Measurements from ENCODE around the gene PRKCA.

GRCh38 chr17:66335797-66336196 lies 33.4 kb downstream of the PRKCA start:
- TF ChIP-seq ZNF713 (CRISPR knock-in tag; IDR thresholded peaks at IDR 0.05) (no peak), FOXA3 (CRISPR knock-in tag; IDR thresholded peaks at IDR 0.05) (no peak), HNF4G (IDR thresholded peaks at IDR 0.05; ENCODE audit: borderline replicate concordance, low read depth, low read length) (no peak), HNF4G (CRISPR knock-in tag; IDR thresholded peaks at IDR 0.05; ENCODE audit: borderline replicate concordance, low read depth) (no peak), CEBPB (IDR thresholded peaks at IDR 0.05; ENCODE audit: borderline replicate concordance, low read depth, low read length) (no peak)

All from HepG2 (cell line).